ENCODE data around the gene TREM2.

The TREM2 gene

GRCh38 chr6:41182069-41183034 is 19.4 kb upstream of the TREM2 start:
- DNase-seq (ENCODE audit: low read depth) = no peak

- no peak for DNase-seq (ENCODE audit: low read depth)
These were observed 18.6 kb upstream of the TREM2 start for GRCh38 chr6:41181566-41181965.

GRCh38 chr6:41179163-41179562 is 16.2 kb upstream of the TREM2 start:
- no peak for DNase-seq (ENCODE audit: low read depth)

DNA sequence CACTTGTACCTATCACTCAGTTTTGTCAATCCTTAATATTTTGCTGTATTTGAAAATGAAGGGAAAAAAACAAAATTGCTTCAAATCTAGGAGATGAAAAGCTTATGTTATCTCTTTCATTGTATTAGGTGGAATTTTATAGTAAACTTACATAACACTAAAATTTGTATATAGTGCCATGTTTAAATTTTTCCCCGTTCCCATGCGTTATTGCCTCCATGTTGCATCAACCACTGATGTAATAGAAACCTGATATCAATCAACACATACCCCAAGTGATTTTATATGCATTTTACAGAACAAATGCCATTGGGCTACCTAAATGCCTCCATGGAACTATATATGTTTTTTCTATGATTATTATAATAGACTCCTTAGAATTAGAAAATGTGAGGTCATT is 14.8 kb upstream of the TREM2 start:
- DNase-seq (ENCODE audit: low read depth) = no peak

DNA sequence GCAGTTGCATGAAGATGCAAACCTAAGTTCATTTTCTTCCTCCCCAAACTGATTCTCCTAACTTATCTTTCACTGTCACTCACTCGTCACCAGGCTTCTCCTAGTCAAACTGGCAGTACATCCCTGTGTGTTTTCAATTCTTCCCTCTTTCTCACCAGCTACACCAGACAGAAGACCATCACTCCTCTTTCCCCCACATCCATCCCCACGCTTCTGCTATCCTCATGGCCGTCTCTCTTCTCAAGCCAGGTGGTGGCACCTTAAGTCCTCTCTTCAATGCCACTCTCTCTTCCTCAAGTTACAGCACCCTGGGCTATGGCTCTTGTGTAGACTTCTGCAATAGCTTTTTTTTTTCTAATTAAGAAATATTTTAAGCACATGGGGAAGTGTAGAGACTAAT is 14.4 kb upstream of the TREM2 start:
- DNase-seq (ENCODE audit: low read depth) = no peak

- no peak for DNase-seq (ENCODE audit: low read depth)
These were observed 13.3 kb upstream of the TREM2 start for GRCh38 chr6:41176189-41176588.

- no peak for DNase-seq (ENCODE audit: low read depth)
These were observed 12.2 kb upstream of the TREM2 start for GRCh38 chr6:41175084-41175483.

DNA sequence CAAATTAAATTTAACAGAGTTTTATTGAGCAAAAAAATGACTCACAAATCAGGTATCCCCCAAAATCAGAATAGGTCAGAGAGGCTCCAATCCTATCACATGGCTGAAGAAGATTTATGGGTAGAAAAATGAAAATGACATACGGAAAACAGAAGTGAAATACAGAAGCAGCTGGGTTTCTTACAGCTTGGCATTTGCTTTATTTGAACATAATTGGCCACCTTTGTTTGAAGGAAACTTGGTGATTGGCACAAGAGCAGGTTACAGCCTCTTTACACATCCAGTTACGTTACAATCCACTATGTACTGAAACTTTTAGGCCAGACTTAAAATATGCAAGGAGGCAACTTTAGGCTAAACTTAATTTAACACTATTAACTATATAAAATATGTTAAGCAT is 11.7 kb upstream of the TREM2 start:
- DNase-seq (ENCODE audit: low read depth) = no peak

- DNase-seq (ENCODE audit: low read depth) = no peak
These were observed 9.0 kb upstream of the TREM2 start for GRCh38 chr6:41171908-41172307.

- no peak for DNase-seq (ENCODE audit: low read depth)
These were observed 7.7 kb upstream of the TREM2 start for GRCh38 chr6:41170547-41171160.

- no peak for DNase-seq (ENCODE audit: low read depth)
These were observed 4.5 kb upstream of the TREM2 start for GRCh38 chr6:41167173-41167963.

GRCh38 chr6:41164551-41165120 is 1.7 kb upstream of the TREM2 start:
- no peak for DNase-seq (ENCODE audit: low read depth)

GRCh38 chr6:41163419-41163717 is 452 bp upstream of the TREM2 start:
- DNase-seq (ENCODE audit: low read depth) = no peak

DNA sequence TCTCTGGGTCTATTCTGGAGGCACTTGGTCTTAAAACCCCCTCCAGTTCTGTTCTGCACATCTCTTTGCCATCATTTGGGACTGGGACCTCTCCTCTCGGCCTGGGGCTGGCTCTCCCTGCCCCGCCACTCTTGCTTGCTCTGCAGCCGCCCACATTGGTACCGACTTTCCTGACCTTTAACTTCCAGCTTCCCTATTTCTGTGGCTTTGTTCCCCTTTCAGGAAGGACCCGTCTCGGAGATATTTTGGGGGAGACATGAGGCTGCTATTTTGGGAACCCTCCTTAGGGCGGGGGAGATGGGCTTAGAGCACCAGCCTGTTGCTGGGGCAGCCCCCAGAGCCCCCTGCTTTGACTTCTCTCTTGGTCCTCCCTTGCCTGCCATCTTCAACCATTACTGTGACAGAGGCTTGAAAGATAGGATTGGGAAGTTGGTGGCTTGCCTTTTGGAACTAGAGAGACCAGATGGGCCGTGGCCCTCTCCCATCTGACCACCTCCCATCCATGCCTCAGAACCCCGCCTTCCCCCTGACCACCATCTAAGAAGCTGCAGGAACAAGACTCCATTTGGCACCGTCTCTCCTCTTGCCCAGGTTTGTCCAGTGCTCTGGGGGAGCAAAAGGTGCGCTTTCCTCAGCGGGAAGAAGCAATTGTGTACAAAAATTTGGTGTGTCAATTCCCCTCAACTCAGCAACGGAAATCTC is 914 bp downstream of the TREM2 start:
- DNase-seq (ENCODE audit: low read depth) = no peak

- DNase-seq (ENCODE audit: low read depth) = no peak
These were observed 1.5 kb downstream of the TREM2 start for GRCh38 chr6:41161380-41161779.

DNA sequence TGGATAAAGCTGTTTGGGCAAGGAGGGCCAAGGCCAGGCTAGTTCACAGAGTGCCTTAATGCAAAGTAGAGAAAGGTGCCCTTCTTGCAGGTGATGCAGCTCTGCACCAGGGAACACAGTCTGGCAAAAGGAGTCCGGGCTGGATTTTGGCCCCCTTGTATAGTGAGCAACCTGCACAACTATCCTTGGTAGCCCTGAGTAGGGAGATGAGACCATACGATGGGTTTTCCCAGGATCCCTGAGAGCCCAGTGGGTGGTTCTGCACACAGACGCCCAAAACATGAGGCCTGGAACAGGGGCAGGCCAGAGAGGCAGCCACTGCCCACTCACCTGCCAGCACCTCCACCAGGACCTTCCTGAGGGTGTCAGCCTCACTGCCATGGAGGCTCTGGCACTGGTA is 2.0 kb downstream of the TREM2 start:
- DNase-seq (ENCODE audit: low read depth) = no peak

GRCh38 chr6:41159415-41160082 is 3.4 kb downstream of the TREM2 start:
- DNase-seq (ENCODE audit: low read depth) = no peak

GRCh38 chr6:41157323-41157722 is 5.6 kb downstream of the TREM2 start:
- no peak for DNase-seq (ENCODE audit: low read depth)

DNA sequence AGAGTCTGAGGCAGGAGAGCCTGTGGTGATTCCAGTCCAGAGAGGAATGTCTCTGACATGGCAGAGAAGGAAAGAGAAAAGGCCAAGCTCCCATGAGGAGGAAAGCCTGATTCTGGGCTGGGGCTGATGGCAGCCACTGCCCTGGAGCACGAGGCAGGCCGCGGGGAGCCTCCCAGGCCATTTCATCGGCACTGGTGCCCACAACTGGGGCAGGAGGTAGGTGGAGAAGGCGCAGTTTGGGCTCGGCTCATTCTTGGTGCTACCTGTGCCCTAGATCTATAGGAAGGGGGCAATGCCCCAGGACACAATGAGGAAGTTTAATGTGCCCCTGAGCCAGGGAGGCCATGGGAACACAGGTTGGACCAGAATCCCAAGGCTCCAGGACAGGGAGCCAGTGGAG is 6.1 kb downstream of the TREM2 start:
- DNase-seq (ENCODE audit: low read depth) = no peak

DNA sequence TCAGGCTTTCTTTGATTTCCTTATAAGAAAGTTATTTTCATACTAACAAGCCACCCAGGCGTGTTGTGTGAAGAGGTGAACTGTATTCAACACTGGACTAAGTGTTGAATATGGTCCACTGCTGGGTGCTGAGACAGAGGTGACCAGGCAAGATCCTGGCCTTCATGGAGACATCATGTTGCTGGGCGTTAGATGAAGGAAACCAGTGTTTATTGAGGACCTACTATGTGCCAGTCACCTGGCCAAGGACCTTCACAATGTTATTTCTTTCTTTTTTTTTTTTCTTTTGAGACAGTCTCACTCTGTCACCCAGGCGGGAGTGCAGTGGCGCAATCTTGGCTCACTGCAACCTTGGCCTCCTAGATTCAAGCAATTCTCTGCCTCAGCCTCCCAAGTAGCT is 6.9 kb downstream of the TREM2 start:
- no peak for DNase-seq (ENCODE audit: low read depth)

DNA sequence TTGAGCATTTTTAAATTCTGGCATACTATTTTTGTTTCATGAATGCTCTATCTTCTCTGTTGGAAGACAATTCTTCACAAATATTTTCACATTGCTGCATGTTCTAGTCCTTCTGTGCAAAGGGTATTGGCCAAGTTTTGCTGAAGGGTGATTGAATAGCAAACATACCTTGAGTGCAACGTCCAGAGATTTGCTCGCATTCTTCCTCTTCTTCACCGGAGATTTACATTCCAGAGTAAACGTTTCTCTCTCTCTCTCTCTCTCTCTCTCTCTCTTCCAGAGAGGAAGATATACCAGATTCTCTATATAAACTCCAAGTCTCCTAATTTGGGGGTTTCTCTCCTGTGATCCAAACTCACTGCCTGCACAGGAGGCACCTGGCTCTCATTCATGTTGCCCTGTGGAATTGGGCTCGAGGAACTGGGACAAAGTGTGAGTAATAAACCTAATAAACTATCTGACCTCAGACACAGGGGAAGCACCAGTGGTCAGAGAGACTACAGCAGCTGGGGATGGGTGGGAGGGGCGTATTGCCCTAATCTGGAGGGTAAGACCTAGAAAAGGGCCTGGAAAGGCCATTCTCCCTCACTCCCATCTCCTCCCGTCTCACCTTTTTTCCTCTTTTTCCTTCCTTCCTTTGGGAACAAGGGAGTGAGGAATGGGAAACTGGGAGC is 7.6 kb downstream of the TREM2 start:
- no peak for DNase-seq (ENCODE audit: low read depth)
